NT2/D1 (cell line): Measurements from ENCODE around the gene ANKRD24.
"Not testable (repeated sequence)": the region's sequence is repeated elsewhere in the genome, so short reads cannot be mapped to it uniquely, and the experiment has no call there.

Experiments
- DNase-seq: peaks from one replicate; pipeline ENCODE4 v3.0.0-alpha.2; 2011; ENCODE audit warnings: low read depth, low spot score
- H3K27me3 ChIP-seq: 2 replicates; pipeline ENCODE4 v1.6.0; 2011; ENCODE audit warnings: mild to moderate bottlenecking; ENCODE audit not compliant: insufficient read length, insufficient read depth
- H3K36me3 ChIP-seq: 2 replicates; pipeline ENCODE4 v1.6.1; 2011; ENCODE audit warnings: mild to moderate bottlenecking, low read length, mixed read lengths; ENCODE audit not compliant: insufficient read depth, insufficient read length
- H3K4me1 ChIP-seq: 2 replicates; pipeline ENCODE4 v1.5.1; 2011; ENCODE audit not compliant: insufficient read depth, insufficient read length
- H3K4me3 ChIP-seq: 2 replicates; pipeline ENCODE4 v1.5.1; 2011; ENCODE audit warnings: low read depth; ENCODE audit not compliant: insufficient read length
- H3K9ac ChIP-seq: 2 replicates; pipeline ENCODE4 v1.6.0; 2011; ENCODE audit warnings: low read depth; ENCODE audit not compliant: insufficient read length
- H3K9me3 ChIP-seq: 2 replicates; pipeline ENCODE4 v1.5.1; 2011; ENCODE audit warnings: mild to moderate bottlenecking, low read length; ENCODE audit not compliant: insufficient read depth
- SUZ12 ChIP-seq: IDR thresholded peaks from 2 replicates; pipeline ENCODE4 v1.6.1; 2011; ENCODE audit not compliant: insufficient read length, insufficient read depth; ENCODE audit errors: extremely low read depth
- YY1 ChIP-seq: IDR thresholded peaks from 2 replicates; pipeline ENCODE4 v1.6.1; 2011; ENCODE audit not compliant: insufficient read length, insufficient read depth
- ZNF274 ChIP-seq: IDR thresholded peaks from 2 replicates; pipeline ENCODE4 v1.6.1; 2011; ENCODE audit warnings: mild to moderate bottlenecking, low read depth, low read length

ANKRD24 gene

DNA sequence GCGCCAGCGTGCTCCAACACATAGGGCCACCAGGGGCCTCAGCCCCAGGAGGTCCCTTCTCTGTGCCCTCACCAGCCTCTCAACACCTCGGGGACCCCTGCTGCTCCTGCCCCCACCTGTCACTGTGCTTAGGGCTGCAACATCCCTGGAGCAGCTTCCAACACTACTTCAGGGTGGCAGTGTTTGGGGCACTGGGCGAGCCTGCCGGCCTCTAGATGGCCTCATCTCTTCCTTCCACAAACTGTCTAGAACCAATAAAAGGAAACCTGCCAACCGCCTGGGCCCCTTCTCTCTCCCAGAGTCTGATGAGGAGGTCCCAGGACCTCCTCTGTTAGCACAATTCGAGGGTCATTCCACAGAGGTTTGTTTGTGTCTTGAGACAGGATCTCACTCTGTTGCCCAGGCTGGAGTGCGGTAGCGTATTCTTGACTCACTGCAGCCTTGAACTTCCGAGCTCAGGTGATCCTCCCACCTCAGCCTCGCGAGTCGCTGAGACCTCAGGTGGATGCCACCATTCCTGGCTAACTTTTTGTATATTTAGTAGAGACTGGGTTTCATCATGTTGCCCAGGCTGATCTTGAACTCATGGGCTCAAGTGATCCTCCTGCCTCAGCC lies 86.4 kb downstream of the ANKRD24 start:
- H3K4me3 ChIP-seq, result no peak overlapping the region
- peaks cover 64% of the 10 kb centered on the region for H3K36me3 ChIP-seq
- no peaks in the 10 kb centered on the region for H3K27me3 ChIP-seq
- no peak for DNase-seq
- TF ChIP-seq SUZ12, result no peak
- TF ChIP-seq YY1, result no peak
- no peak for TF ChIP-seq ZNF274
- no peak overlapping the region for H3K9ac ChIP-seq
- peaks cover 4% of the 10 kb centered on the region for H3K4me1 ChIP-seq
- H3K9me3 ChIP-seq, result no peaks in the 10 kb centered on the region

- TF ChIP-seq SUZ12 (no peak), YY1 (no peak), ZNF274 (no peak)
- peaks cover 5% of the 10 kb centered on the region for H3K4me1 ChIP-seq
- H3K27me3 ChIP-seq, result peaks cover 2% of the 10 kb centered on the region
- no peak overlapping the region for H3K9ac ChIP-seq
- no peak for DNase-seq
- H3K36me3 ChIP-seq, result peaks cover 34% of the 10 kb centered on the region
- no peak overlapping the region for H3K4me3 ChIP-seq
- H3K9me3 ChIP-seq, result no peaks in the 10 kb centered on the region
Measured at GRCh38 chr19:4272894-4273293, 90.4 kb downstream of the ANKRD24 start.

DNA sequence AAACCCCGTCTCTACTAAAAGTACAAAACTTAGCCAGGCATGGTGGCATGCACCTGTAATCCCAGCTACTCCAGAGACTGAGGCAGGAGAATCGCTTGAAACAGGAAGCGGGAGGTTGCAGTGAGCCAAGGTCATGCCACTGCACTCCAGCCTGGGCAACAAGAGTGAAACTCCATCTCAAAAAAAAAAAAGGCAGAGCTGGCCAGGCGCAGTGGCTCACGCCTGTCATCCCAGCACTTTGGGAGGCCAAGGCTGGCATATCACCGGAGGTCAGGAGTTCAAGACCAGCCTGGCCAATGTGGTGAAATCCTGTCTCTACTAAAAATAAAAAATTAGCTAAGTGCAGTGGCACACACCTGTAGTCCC lies 91.8 kb downstream of the ANKRD24 start:
- H3K9me3 ChIP-seq, H3K9ac ChIP-seq, DNase-seq, H3K4me1 ChIP-seq, H3K4me3 ChIP-seq: not testable (repeated sequence)
- peaks cover 11% of the 10 kb centered on the region for H3K27me3 ChIP-seq
- H3K36me3 ChIP-seq, result peaks cover 20% of the 10 kb centered on the region
